ENCODE measurements around the gene RASAL3. TPM values are rescaled to one million over a fixed set of nuclear protein-coding genes. Genes with fewer than 3 reads are reported as not detected.

Gene RASAL3
- total and polyA plus RNA-seq, 2 of the 4 experiments (the other 2 are of a cell fraction): 0.07 TPM; not detected in 1

- peaks cover 8% of the 10 kb centered on the region for H3K4me1 ChIP-seq (ENCODE audit: control insufficient read depth, insufficient read depth, low read length)
- in situ Hi-C loops (cut with MboI; ENCODE audit: low sequenced_read_pairs): loop anchor here (25.0 kb wide), 1 partner anchor 763 kb away; the partner anchor contains the start of genes AP1M1 and FAM32A
- no peak overlapping the region for H2AK5ac ChIP-seq (ENCODE audit: low read depth, low read length)
- no peak overlapping the region for H3K56ac ChIP-seq (ENCODE audit: extremely low read depth, insufficient read depth, low read length)
- no peak overlapping the region for H2BK15ac ChIP-seq (ENCODE audit: low read depth, low read length)
- peaks cover 61% of the 10 kb centered on the region for H3K36me3 ChIP-seq (ENCODE audit: control insufficient read depth, insufficient read depth, low read length)
- no peak overlapping the region for H3K14ac ChIP-seq (replicated peaks; ENCODE audit: low read depth, low read length)
- H4K8ac ChIP-seq (ENCODE audit: low read depth in 2 of 2, low read length in 2 of 2): no peak overlapping the region
- H2BK120ac ChIP-seq (ENCODE audit: low read depth, low read length): no peak overlapping the region
- H3K9ac ChIP-seq (ENCODE audit: low read depth, low read length): no peak overlapping the region
- no peak overlapping the region for H3K23ac ChIP-seq (ENCODE audit: low read depth, low read length)
- no peak overlapping the region for H4K91ac ChIP-seq (ENCODE audit: insufficient read depth, low read depth, low read length)
- intact Hi-C loops (cut with micrococcal nuclease): no loop called here
- H3K27ac ChIP-seq (ENCODE audit: insufficient read depth, low read length): no peak overlapping the region
- H3K27me3 ChIP-seq (ENCODE audit: control insufficient read depth, insufficient read depth, low read length): no peaks in the 10 kb centered on the region
- ChIA-PET CTCF (no interaction called here), POLR2A (ENCODE audit: unreplicated experiment) (no interaction called here)
- dilution Hi-C loops (cut with HindIII; ENCODE audit: low sequenced_read_pairs, unreplicated experiment): no loop called here
- H2BK20ac ChIP-seq (ENCODE audit: low read depth, low read length): no peak overlapping the region
- H3K9me3 ChIP-seq (ENCODE audit: control insufficient read depth, insufficient read depth, low read length): peaks cover 5% of the 10 kb centered on the region; the same call in 1 of the 2 replicates
- 100% methylated on average over 8 of the region's 13 CpGs; no CpG with 5 or more reads in 1 of the 2 experiments for WGBS, 2 experiments (ENCODE audit: extremely low coverage in 2 of 2, insufficient read length in 1 of 2)
- no peak overlapping the region for H4K5ac ChIP-seq (ENCODE audit: low read depth, low read length)
- DNase-seq (no peak), ATAC-seq (ENCODE audit: low read depth) (no peak)
- H3K79me1 ChIP-seq (ENCODE audit: low read depth in 1 of 2, low read length in 2 of 2): peaks cover 8 to 40% of the 10 kb centered on the region in 2 experiments
- H3K18ac ChIP-seq (ENCODE audit: low read depth, low read length): no peak overlapping the region
- H3K4me3 ChIP-seq (ENCODE audit: insufficient read depth, low read depth, low read length): no peak overlapping the region
- 0 out of 2 replicates have a peak, but pooled peaks cover 3% of the 10 kb centered on the region for H3K9me1 ChIP-seq (ENCODE audit: insufficient read depth, low read length)
- TF ChIP-seq MAFK (IDR thresholded peaks at IDR 0.05; ENCODE audit: low read depth, low read length): no peak
- TF ChIP-seq, protein P1, sequence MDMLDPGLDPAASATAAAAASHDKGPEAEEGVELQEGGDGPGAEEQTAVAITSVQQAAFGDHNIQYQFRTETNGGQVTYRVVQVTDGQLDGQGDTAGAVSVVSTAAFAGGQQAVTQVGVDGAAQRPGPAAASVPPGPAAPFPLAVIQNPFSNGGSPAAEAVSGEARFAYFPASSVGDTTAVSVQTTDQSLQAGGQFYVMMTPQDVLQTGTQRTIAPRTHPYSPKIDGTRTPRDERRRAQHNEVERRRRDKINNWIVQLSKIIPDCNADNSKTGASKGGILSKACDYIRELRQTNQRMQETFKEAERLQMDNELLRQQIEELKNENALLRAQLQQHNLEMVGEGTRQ (IDR thresholded peaks at IDR 0.05; ENCODE audit: low read depth, low read length): no peak
- no peak for TF ChIP-seq CEBPB (IDR thresholded peaks at IDR 0.05; ENCODE audit: low read depth, low read length)
- no peak for TF ChIP-seq RCOR1 (IDR thresholded peaks at IDR 0.05; ENCODE audit: insufficient replicate concordance, low read length)
- no peak for TF ChIP-seq RFX5 (IDR thresholded peaks at IDR 0.05; ENCODE audit: low read depth, low read length)
- TF ChIP-seq FOS (IDR thresholded peaks at IDR 0.05; ENCODE audit: low read depth, low read length): no peak
- TF ChIP-seq MXI1 (IDR thresholded peaks at IDR 0.05; ENCODE audit: borderline replicate concordance, low read depth, low read length): no peak
- TF ChIP-seq NFE2L2 (IDR thresholded peaks at IDR 0.05; ENCODE audit: low read depth, low read length): no peak
- no peak for TF ChIP-seq CHD1 (IDR thresholded peaks at IDR 0.05; ENCODE audit: low read depth, low read length)
- no peak for TF ChIP-seq SMC3 (IDR thresholded peaks at IDR 0.05; ENCODE audit: low read depth, low read length)
- TF ChIP-seq POLR2A (IDR thresholded peaks at IDR 0.05; ENCODE audit: low read depth, low read length): no peak
- TF ChIP-seq MAZ (IDR thresholded peaks at IDR 0.05; ENCODE audit: borderline replicate concordance, low read depth, low read length): no peak
- TF ChIP-seq CTCF (conservative IDR thresholded peaks at IDR 0.05; ENCODE audit: low read depth, low read length): no peak
- no peak for TF ChIP-seq ELK1 (IDR thresholded peaks at IDR 0.05; ENCODE audit: borderline replicate concordance, low read depth, low read length)
- no peak for TF ChIP-seq BHLHE40 (IDR thresholded peaks at IDR 0.05; ENCODE audit: low read depth, low read length)
- H2AFZ ChIP-seq (replicated peaks; ENCODE audit: low read length, poor library complexity): no peak overlapping the region
- no peak overlapping the region for H3K4ac ChIP-seq (ENCODE audit: low read depth, low read length)
- H3K4me2 ChIP-seq (ENCODE audit: low read depth, low read length): no peak overlapping the region
- no TSS peak for BruUV-seq (replicated peaks)
- no peak overlapping the region for H2AK9ac ChIP-seq (replicated peaks; ENCODE audit: low read depth, low read length, poor library complexity)
- H4K20me1 ChIP-seq (ENCODE audit: insufficient read depth, low read length): peaks cover 38% of the 10 kb centered on the region
- H2BK5ac ChIP-seq (ENCODE audit: low read depth, low read length, poor library complexity, severe bottlenecking): no peak overlapping the region
Measured at GRCh38 chr19:15424121-15424520, 40.2 kb downstream of the RASAL3 start.
